K562 (cell line): ENCODE measurements around the gene MOSPD2. TPM values are rescaled to one million over a fixed set of nuclear protein-coding genes. Genes with fewer than 3 reads are reported as not detected.

Experiments
- ATAC-seq: fragments of 200-7000 bp; cut with Tn5 transposase; 3 replicates; pipeline ENCODE4 v1.9.1; 2020; ENCODE audit warnings: moderate library complexity
- BruUV-seq: library from RNA; stranded (reverse); fragments of 400-500 nt; replicated peaks from 2 replicates; lab custom pipeline; 2021; lab: Mats Ljungman, UMichigan
- CTCF ChIA-PET: fragments of 300-600 bp; formaldehyde crosslinking; extraction: SDS; loops from one replicate; lab custom pipeline; 2021; ENCODE audit warnings: low intra/inter-chr PET ratio; lab: Yijun Ruan, JAX
- POLR2A ChIA-PET: fragments of 300-600, 350-650 bp; sonication (Branson Sonifier 250); formaldehyde crosslinking; extraction: SDS; loops from one replicate; lab custom pipeline; 2021; ENCODE audit warnings: antibody characterized with exemption, inconsistent platforms; lab: Yijun Ruan, JAX
- DNase-seq, 4 experiments: peaks; one replicate each; pipeline versions ENCODE4 v3.0.0 to v3.0.0-alpha.2; 2011 to 2018; ENCODE audit warnings: low spot score in 3 of 4, mixed read lengths in 3 of 4; ENCODE audit errors: extremely low read depth in 1 of 4
- FAIRE-seq: peaks from 2 replicates; lab custom pipeline; 2011; peaks lifted over from hg19 to GRCh38; lab: Jason Lieb, UNC
- H2AFZ ChIP-seq: 2 replicates; pipeline ENCODE4 v1.6.0; 2011; ENCODE audit warnings: low read depth, low read length, control low read depth, inconsistent platforms
- H3K27ac ChIP-seq: fragments of 200-600 bp; 3 replicates; pipeline ENCODE4 v1.8.0; 2011; ENCODE audit warnings: low read depth, mild to moderate bottlenecking, control low read depth, inconsistent platforms, low read length, moderate library complexity, mixed read lengths; ENCODE audit errors: extremely low read depth
- H3K27me3 ChIP-seq, 2 experiments: fragments of 300-600 bp in 1 of 2; 2 replicates in 1 of 2; 3 replicates in 1 of 2; pipeline versions ENCODE4 v1.6.0 to v1.8.0; 2011; ENCODE audit warnings: inconsistent platforms in 2 of 2, low read length in 2 of 2, mild to moderate bottlenecking in 1 of 2, mixed read lengths in 1 of 2, moderate library complexity in 1 of 2; ENCODE audit not compliant: control insufficient read depth in 2 of 2, insufficient read depth in 2 of 2
- H3K36me3 ChIP-seq: fragments of 300-600 bp; 3 replicates; pipeline ENCODE4 v1.8.0; 2011; ENCODE audit warnings: mild to moderate bottlenecking, low read length, inconsistent platforms; ENCODE audit not compliant: control insufficient read depth, insufficient read depth
- H3K4me1 ChIP-seq, 2 experiments: fragments of 200-600 bp in 1 of 2; replicated peaks in 1 of 2; 2 replicates in 1 of 2; 3 replicates in 1 of 2; pipeline versions ENCODE4 v1.5.1 to v1.8.0; 2011; ENCODE audit warnings: inconsistent platforms in 2 of 2, low read length in 2 of 2, mild to moderate bottlenecking in 1 of 2, mixed read lengths in 1 of 2, moderate library complexity in 1 of 2; ENCODE audit not compliant: control insufficient read depth in 2 of 2, insufficient read depth in 2 of 2
- H3K4me2 ChIP-seq: 2 replicates; pipeline ENCODE4 v1.6.1; 2011; ENCODE audit warnings: low read length, control low read depth, inconsistent platforms, mixed read lengths; ENCODE audit not compliant: insufficient read depth
- H3K4me3 ChIP-seq: fragments of 200-600 bp; sonication (generic), shearing (Covaris generic); 2 replicates; pipeline ENCODE4 v1.5.1; 2016; ENCODE audit warnings: control low read depth, inconsistent platforms
- H3K79me2 ChIP-seq: fragments of 200-600 bp; 3 replicates; pipeline ENCODE4 v1.8.0; 2011; ENCODE audit warnings: low read length, inconsistent platforms; ENCODE audit not compliant: control insufficient read depth, insufficient read depth
- H3K9ac ChIP-seq, 2 experiments: 2 replicates each; pipeline versions ENCODE4 v1.6.0 to v1.6.1; 2011; ENCODE audit warnings: low read depth in 2 of 2, low read length in 2 of 2, control low read depth in 1 of 2, inconsistent platforms in 1 of 2, mild to moderate bottlenecking in 1 of 2, mixed read lengths in 1 of 2; ENCODE audit not compliant: insufficient read depth in 1 of 2
- H3K9me1 ChIP-seq: one replicate; pipeline ENCODE4 v1.6.0; 2011; ENCODE audit warnings: inconsistent platforms, mild to moderate bottlenecking, low read length, moderate library complexity; ENCODE audit not compliant: control insufficient read depth, insufficient read depth
- H3K9me3 ChIP-seq: replicated peaks from 2 replicates; pipeline ENCODE4 v1.5.1; 2011; ENCODE audit warnings: low read depth, low read length, inconsistent platforms; ENCODE audit not compliant: control insufficient read depth, insufficient read depth
- H4K20me1 ChIP-seq: replicated peaks from 2 replicates; pipeline ENCODE4 v1.6.1; 2011; ENCODE audit warnings: low read length, inconsistent platforms, mixed read lengths; ENCODE audit not compliant: control insufficient read depth, insufficient read depth
- ARID3B ChIP-seq: fragments of 250-450 bp; sonication (Bioruptor Pico); IDR thresholded peaks from 2 replicates; pipeline ENCODE4 v1.4.0; 2020; ENCODE audit warnings: borderline replicate concordance
- GATA2 ChIP-seq: sonication (generic); formaldehyde crosslinking; IDR thresholded peaks from 2 replicates; pipeline ENCODE4 v1.4.0; 2020; ENCODE audit warnings: mild to moderate bottlenecking, missing genetic modification reagents
- MAX ChIP-seq: sonication (generic); formaldehyde crosslinking; IDR thresholded peaks from 2 replicates; pipeline ENCODE4 v1.9.0; 2022; ENCODE audit warnings: mild to moderate bottlenecking, missing genetic modification reagents
- MTF1 ChIP-seq: fragments of 250-450 bp; sonication (Bioruptor Pico); IDR thresholded peaks from 2 replicates; pipeline ENCODE4 v1.9.0; 2021; ENCODE audit warnings: moderate library complexity, mild to moderate bottlenecking, inconsistent platforms, borderline replicate concordance
- SOX6 ChIP-seq: fragments of 450-650 bp; IDR thresholded peaks from 2 replicates; pipeline ENCODE4 v1.6.1; 2014; ENCODE audit warnings: mild to moderate bottlenecking
- ZFX ChIP-seq: sonication (generic); formaldehyde crosslinking; IDR thresholded peaks from 2 replicates; pipeline ENCODE4 v1.8.0; 2022; ENCODE audit warnings: mild to moderate bottlenecking, missing genetic modification reagents, moderate library complexity
- ZNF274 ChIP-seq: IDR thresholded peaks from 2 replicates; pipeline ENCODE4 v1.6.1; 2011; ENCODE audit warnings: low read depth, mild to moderate bottlenecking, low read length, moderate library complexity, borderline replicate concordance
- ZNF551 ChIP-seq: fragments of 250-450 bp; sonication (Bioruptor Pico); IDR thresholded peaks from 2 replicates; pipeline ENCODE4 v1.5.0; 2021; ENCODE audit warnings: mild to moderate bottlenecking, moderate library complexity
- WGBS: fragments of 100-300 bp; shearing (Covaris generic); methylation state at CpG from one replicate; pipeline ENCODE4 v1.1.6; 2016; ENCODE audit warnings: low coverage, mixed read lengths; ENCODE audit not compliant: insufficient coverage; ENCODE audit errors: missing lambda C conversion rate; 5-methylcytosine and 5-hydroxymethylcytosine counted together
- in situ Hi-C: fragments of 300-500 bp; cut with MboI; formaldehyde crosslinking; loops from 4 replicates; pipeline ENCODE4 v1.15.0; 2018; ENCODE audit warnings: inconsistent platforms, mixed read lengths
- intact Hi-C: fragments of 100-400 bp; cut with micrococcal nuclease; formaldehyde crosslinking; loops from 2 replicates; pipeline ENCODE4 v1.14.2; 2022
- polyA plus RNA-seq, 8 experiments: library from polyadenylated mRNA; depleted of rRNA in 4 of 8; stranded (reverse) in 5 of 8; unstranded in 3 of 8; fragments of >200 nt; fragmentation: Nextera tagmentation in 2 of 8; fragmentation: Illumina TruSeq in 1 of 8; extraction: Ambion mirVana in 2 of 8; extraction: Trizol in 1 of 8; gene quantifications; 2 replicates each; pipeline versions ENCODE4 v1.2.1 to v1.2.3, GENCODE V29; 2011 to 2014; ENCODE audit warnings: inconsistent platforms in 1 of 8, missing spikeins in 1 of 8
- total RNA-seq, 7 experiments: library from RNA; depleted of rRNA in 6 of 7; stranded (reverse); fragments of >200 nt in 6 of 7; fragmentation: Illumina TruSeq in 2 of 7; extraction: Trizol in 2 of 7; gene quantifications; 2 replicates each; pipeline versions ENCODE4 v1.2.1 to v1.2.3, GENCODE V29; 2011 to 2021; ENCODE audit warnings: low replicate concordance in 1 of 7

MOSPD2 gene
- total and polyA plus RNA-seq, 9 of the 15 experiments (the other 6 are each of a cell fraction or from before 2014, with no cell fraction given): 3.9 to 12.2 (median 9.2) TPM

DNA sequence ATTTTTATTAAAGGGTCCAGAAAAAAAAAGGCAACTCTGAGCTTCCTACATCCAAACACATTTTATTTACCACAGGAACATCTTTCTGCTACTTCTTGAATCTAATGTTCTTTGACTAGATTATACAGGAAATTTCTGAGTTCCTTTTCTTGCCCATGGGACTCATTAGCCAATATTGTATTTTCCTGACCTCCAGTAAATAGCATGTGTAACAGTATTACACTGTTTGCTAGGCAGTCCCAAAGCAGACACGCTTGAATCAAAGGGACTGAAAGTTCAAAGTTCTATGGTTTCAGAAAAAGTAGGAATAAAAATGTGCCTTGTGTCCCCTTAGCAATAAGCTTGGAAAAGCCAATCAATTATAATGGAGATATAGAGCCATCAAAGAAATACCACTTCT is 57.4 kb downstream of the MOSPD2 start:
- DNase-seq (no peak), FAIRE-seq (no peak), ATAC-seq (no peak)
- BruUV-seq: no TSS peak
- 0% methylated on average over 1 of the region's 1 CpG for WGBS
- no peaks in the 10 kb centered on the region for H3K9me3 ChIP-seq
- H3K4me1 ChIP-seq: no peaks in the 10 kb centered on the region
- no peaks in the 10 kb centered on the region for H3K79me2 ChIP-seq
- no peak for TF ChIP-seq MAX (CRISPR knock-in tag)
- no peak for TF ChIP-seq ZNF551 (CRISPR knock-in tag)
- no peak for TF ChIP-seq SOX6
- TF ChIP-seq ZNF274: no peak
- no peak for TF ChIP-seq MTF1 (CRISPR knock-in tag)
- no peak for TF ChIP-seq ZFX (CRISPR knock-in tag)
- no peak for TF ChIP-seq ARID3B (CRISPR knock-in tag)
- no peak for TF ChIP-seq GATA2 (CRISPR knock-in tag)
- no peaks in the 10 kb centered on the region; a peak in 1 of 5 replicates for H3K27me3 ChIP-seq
- in situ Hi-C loops: no loop called here
- no peak overlapping the region for H3K9ac ChIP-seq
- CTCF ChIA-PET: no interaction called here
- no peak overlapping the region for H3K27ac ChIP-seq
- H3K9me1 ChIP-seq: no peaks in the 10 kb centered on the region
- H2AFZ ChIP-seq: no peak overlapping the region
- H3K4me2 ChIP-seq: no peak overlapping the region
- intact Hi-C loops: no loop called here
- POLR2A ChIA-PET: no interaction called here
- H3K36me3 ChIP-seq: no peaks in the 10 kb centered on the region
- H3K4me3 ChIP-seq: no peak overlapping the region
- H4K20me1 ChIP-seq: no peaks in the 10 kb centered on the region
